NCI-H748 treated with DMSO at 0.1 percent for 48 hours (cell line): ENCODE results near the gene GASK1A.
A peak's percentile ranks its signal among the peaks of the same experiment; 100 is the strongest.

Experiments
- DNase-seq: peaks from one replicate; lab custom pipeline; 2025; lab: John Stamatoyannopoulos, UW

Gene GASK1A

DNA sequence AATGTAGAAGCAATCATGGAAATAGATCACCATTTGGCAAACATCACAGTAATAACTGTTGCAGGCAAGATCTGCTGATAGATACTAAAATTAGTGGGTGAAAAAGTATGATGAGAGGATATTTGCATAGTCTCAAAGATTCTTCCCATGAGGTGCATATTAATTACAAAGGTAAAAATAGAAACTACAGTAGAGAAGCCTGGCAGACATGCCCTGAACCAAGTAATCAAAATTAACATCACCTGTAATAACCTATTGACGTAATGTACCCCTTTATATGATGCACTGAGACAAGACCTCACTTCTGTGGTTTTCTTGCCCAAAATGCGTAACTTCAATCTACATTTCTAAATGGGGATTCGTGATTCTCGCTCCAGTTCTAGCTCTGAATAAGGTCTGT is 112.4 kb downstream of the GASK1A start:
- no peak for DNase-seq

DNA sequence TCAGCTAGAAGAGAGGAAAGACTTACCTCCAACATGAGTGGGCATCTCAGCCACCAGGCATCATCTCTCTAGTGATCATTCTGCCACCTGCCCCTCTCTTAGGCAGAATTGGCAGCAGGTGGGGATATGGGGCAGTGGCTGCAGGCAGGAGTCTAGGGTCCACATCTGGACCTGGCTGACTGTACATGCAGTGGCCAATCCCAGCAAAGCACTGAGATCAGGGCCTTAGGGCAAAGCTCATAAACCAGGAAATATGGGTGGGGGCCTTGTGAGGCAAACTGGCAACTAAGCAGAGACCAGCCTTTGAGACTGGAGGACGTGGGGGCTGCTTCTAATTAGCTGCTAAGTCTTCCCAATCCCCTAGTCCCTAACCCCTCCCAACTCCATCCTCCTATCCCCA is 113.9 kb downstream of the GASK1A start:
- DNase-seq, result no peak

DNA sequence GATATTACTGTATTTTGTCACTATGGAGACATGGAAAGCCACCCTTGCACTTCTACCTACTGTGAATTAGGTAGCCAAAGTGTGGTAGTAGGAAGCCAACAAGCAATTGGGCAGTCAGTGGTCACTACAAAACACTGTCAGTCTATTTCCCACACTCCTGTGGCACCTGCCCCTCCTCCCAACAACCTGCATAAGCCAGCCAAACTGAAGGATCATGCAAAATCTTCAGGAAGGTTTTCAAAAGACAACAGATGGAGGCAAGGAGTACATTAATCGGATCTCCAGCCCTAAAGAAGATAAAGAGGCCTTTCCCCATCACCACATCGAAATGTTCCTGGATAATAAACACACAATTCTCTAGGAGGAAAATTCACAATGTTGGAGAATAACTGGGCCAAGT is 114.9 kb downstream of the GASK1A start:
- DNase-seq, result no peak

DNA sequence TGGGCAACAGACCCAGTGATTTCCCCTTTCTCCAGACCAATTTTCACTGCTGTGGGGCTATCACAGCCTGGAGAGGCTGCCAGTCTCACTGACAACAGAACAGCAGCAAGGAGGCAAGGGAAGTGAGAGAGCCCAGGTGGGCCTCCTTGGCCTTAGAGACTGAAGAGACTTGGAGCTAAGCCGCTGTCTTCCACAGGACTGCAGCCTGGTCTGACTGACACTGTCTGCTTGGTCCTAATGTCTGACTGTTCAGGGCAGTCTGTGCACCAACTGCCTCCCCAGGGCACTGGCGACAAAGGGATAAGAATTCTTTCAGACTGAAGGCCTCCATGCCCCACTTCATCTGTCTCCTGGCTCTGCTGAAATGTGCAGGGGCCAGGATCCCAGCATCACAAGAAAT is 115.3 kb downstream of the GASK1A start:
- DNase-seq, result no peak

DNA sequence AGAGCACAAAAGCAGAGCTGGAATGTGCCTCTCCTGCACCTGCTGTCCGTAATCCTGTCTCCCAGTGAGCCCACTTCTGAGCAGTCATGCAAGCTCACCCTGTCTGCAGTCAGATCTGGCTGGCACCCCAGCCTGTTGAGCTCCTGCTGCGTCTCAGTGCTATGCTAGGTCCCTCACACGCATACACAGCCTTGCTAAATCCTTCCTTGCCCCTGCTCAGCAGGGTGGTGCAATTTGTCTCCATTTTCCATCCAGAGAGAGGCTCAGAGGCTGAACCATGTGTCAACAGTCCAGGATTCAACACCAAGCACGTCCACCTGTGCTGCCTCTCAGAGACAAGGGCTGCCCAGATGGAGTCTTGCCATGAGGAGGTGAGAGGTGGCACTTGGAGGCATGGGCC is 115.7 kb downstream of the GASK1A start:
- no peak for DNase-seq

DNA sequence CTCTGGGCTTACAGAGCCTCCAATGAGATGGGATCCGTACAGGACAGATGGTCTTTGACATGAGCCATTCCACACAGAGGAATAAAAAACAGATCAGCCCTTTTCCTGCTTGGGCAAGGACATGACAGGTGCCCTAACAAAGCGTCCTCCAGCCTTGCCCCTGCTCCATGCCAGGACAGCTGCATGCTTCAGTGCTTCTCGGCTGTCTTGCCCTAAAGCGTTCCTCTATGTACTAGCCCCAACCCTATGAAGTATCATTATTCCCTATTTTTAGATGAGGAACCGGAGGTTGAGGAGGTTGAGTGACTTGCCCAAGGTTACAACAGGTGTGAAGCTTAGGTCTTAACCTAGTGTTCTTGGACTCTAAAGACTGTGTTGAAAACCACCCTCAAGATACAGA is 116.3 kb downstream of the GASK1A start:
- DNase-seq, result no peak

DNA sequence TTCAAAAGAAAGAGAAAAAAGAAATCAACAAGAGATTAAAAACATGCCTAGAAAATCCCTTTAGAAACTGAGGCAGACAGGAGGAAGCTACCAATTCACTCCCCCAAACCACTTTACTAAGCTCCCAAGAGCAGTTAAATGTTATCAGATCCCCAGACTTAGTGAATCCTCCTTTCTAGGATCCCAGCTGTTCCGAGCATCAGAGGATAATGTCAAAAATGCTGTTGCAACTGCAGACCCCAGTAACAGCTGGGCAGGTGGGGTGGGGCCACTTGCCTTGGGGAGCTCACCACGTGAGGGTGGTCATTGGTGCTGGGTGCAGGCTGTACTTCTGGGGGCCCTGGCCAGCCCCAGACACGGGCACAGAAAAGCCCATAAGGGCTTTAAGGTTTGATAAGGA is 117.7 kb downstream of the GASK1A start:
- no peak for DNase-seq

DNA sequence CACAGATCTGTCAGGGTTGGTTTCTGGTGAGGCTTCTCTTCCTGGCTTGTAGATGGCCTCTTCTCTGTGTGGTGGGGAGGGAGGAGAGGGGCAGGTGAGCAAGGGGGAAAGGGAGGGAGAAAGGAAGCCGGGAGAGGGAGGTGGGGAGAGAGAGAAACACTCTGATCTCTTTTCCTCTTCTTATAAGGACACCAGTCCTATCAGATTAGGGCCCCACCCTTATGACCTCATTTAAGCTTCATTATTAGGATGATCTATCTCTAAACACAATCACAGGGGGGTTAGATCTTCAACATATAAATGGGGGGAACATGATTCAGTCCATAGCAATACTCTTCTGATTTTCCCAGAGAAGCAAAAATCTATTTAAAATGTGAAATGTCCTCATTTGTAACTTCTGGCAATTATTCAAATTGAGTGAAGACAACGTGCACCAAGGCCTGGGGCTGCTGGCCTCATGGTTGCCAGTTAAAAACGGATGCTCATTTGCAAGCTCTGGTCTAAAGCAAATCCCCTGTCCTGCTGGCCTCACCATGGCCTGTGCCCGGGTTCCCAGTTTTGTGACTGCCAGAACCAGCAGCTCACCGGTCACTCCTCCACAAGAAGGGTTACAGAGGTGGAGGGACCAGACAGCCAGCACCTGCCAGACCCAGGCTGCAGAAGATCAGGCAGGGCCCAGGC is 118.4 kb downstream of the GASK1A start:
- DNase-seq, result no peak

DNA sequence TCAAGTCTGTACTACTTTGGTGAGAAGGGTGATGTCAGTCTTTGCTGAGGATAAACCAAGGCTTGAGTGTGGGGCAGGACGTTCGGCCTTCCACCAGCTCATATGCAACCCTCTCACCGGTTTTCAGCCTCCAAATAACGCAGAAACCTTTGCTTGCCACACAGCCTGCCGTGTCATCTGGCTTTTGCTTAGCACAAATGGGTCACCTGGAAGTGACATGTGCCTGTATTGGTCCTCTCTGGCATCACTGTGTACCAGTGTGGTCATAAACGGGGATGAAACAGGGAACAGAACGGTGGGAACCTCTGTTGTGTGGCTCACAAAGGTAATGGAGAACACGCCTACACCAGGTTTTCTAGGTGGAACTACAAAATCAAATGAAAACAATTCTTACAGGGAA is 119.7 kb downstream of the GASK1A start:
- no peak for DNase-seq

DNA sequence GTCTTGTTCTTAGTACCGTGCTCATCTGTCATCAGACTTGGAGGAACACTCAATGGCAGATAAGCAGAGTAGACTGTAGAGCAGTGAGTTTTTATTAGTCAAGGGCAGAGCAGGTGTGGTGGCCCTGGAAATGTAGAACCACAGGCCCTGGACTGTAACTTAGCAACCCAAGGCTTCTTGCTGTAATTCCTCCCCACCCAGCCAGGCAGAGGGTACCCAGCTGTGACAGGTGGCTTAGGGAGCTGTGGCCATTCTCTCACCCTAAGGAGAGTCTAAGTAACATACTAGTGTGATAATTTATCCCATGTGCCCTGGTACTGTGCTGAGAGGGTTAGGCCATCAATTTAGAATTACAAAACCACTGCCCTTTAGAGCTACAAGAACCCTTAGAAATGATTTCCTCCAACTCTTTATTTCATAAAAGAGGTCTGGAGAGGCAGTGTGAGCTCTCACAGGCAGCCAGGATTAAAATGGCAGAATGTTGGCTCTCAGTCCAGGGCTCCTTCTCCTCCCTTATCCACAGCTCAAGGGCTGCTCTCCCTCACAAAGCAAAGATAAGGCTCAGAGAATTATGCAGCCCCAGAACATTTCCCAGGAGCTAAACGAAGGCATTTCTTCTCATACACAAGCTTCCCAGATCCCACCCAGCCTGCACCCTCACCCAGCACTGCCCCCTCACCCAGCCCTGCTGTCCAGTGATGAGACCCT is 123.8 kb downstream of the GASK1A start:
- DNase-seq, result no peak

DNA sequence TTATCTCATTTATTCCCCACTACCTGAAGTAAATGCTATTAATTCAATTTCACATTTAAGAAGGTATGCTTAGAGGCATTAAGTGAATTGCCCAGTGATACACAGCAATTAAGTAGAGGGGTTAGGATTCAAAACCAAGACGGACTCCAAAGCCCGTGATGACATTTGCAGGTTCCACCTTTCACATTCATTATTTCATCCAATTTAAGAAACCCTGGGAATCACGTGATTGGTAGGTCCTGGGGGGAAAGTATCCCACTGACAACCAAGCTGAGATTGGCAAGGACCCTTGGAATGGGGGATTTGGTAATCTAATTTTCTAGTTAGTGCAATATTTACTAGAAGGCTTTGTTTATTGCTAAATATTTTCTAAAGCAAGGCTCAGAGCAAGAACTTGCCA is 124.9 kb downstream of the GASK1A start:
- DNase-seq, result no peak

DNA sequence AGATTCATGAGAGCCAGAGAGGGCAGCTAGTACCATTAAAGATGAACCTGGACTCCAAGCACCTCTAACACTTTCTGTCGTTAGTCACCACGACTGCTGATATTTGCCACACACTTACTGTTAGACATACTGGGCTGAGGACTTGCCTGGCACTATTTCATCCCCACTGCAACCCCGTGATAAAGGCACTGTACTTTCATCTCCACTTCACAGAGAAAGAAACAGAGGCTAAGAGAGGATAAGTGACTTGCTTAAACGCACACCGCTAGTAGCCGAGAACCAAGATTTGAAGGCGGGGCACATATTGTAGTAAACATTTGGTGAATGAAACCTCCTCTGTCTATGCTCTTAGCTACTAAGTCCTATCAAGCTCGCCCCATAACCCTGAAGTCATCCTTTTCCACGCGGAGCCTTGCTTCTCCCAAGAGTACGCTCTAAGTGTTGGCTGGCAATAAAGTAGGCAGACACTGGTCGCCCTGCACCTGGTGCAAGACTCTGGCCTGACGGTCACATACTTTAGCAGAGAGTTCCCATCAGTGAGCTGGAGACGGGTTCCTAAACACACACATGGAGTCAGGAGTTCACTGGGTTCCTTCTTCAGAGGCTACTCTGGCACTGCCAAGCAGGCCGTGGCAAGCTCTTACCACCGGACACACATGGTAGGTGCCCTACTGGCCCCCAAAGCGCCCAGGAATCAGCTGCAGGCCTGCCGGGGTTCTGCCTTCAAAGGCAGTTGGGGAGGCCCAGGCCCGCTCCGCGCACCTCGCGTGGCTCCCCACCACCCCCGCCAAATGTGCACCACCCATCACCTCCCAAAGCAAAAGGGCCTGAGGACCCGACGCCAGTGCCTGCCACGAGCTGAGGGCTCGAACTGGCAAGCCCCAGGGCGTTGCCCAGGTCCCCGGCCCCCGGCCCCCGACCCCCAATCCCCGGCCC is 125.8 kb downstream of the GASK1A start:
- no peak for DNase-seq

DNA sequence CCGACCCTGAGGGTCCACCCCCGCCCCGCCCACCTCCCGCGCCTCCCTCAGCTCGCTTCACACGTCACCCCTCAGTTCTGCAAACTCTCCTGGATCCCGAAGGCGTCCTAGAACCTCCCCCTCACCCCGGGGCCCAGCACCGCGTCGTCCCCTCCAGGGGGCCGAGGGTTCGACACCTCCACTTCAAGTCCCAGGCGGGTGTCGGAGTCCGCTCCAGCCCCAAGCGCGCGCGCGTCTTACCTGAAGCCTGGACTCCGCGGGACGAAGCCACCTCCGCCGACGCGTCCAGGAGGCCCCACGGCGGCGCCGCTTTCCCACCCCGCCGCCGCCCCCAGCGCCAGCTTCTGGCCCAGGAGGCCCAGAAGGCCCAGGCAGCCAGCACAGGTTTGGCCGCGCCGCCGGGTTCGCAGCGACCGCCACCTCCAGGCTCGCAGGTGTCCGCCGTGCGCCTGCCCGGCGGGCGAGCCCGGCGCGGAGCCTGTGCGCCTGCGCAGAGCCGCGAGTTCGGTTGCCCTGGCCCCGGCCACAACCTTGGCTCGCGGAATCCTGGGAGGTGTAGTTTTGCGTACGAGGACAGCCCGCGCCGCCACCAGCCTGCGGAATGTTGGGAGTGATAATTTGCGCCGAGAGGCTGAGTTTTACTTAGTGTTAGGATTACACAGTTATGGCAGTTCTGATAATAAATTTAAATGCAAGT is 126.6 kb downstream of the GASK1A start, which contains the start of gene POMGNT2:
Gene POMGNT2, minus strand, starts transcription at position 484 of the 697 bp plus-strand sequence. CDS start 24,648 bp downstream, outside the sequence.
- peak; percentile 57 for DNase-seq

DNA sequence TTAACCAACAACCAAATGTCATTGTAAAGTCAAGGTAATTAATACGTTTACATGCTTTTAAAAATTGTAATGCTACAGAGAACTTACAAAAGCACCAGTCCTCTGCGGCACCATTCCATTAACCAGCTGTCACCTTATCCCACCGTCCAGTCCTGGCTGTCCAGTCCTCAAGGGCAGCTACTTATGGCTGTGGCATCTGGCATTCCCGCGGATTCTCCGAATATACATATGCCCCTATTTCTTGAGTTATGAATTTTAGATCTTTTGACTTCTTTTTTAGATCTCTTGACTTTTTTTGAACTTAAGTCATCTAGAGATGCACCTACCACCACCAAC is 127.2 kb downstream of the GASK1A start:
- DNase-seq, result no peak
